Iris pigment epithelial cell (primary cell): ENCODE results near the gene POU2AF1.

Experiments used
- DNase-seq: peaks from one replicate; pipeline ENCODE4 v3.0.0-alpha.2; 2011; ENCODE audit warnings: low read depth

POU2AF1 gene

DNA sequence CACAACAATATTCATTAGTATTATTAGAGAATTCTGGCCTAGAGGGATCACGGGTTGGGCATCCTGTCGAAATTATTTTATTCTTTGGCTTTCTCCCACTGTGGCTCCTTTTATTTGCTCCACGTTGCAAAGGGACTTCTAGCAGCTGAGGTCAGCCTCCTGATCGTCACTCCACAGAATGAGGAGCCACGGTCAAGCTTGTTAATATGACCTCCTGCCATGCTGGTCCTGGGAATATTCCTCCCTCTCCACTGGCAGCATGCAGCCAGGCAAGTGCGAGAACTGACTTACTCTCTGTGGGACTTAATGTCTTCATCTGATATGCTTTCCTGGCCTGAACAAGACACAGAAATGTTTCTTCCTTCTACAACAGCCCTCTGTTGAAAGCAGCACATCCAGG is 59.8 kb downstream of the POU2AF1 start:
- DNase-seq, result no peak

DNA sequence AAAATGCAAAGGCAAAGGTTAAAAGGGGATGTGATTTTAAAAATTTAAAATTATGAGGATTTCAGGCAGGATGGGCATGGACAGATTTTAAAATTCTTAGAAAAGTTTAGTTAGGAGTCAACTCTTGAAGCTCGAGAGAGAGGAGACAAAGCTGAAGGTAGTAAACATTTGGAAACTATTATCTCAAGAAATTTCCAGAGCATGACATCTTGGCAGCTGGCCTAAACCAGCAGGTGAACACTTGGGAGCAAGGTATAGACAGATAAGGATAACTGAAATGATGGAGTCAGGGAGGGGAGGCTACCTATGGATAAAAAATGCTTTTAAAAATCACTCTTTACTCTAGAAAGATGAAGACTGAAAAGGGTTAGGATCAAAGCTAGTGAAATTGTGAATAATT is 67.0 kb downstream of the POU2AF1 start:
- no peak for DNase-seq

DNA sequence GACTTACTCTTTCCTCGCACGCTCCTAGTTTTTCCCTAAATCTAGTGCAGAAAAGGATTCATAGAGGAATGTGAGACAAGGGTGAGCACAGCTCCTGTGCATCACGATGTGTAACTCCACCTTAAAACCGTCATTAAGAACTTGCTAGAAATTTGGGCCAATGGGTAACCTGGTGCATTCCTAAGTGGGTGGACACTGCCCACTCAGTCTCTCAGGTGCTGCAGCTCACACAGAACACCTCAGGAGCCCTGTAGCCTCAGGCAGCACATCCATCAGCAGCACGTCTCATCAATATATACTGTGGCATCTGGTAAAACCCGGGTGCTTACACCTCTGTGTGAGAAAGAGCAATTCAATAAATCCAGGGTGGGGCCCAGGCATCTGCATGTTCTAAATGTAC is 68.4 kb downstream of the POU2AF1 start:
- DNase-seq, result no peak

DNA sequence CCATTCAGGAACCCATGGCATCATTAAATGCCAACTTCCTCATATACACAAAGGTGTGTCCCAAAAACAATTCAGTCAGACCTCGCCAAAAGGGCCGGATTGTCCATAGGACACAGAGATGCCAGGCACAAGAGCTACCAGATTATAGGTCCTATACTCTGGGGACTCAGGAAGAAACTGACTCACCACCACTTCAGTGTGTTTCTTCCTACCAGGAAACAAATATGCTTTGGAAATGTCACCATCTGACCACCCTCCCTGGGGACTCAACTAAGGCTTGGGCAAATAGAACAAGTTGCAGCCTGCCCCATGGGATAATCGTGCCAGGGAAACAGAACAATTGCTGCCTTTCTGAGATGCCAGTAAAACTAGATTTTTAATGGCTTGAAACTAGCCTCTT is 69.0 kb downstream of the POU2AF1 start:
- no peak for DNase-seq

DNA sequence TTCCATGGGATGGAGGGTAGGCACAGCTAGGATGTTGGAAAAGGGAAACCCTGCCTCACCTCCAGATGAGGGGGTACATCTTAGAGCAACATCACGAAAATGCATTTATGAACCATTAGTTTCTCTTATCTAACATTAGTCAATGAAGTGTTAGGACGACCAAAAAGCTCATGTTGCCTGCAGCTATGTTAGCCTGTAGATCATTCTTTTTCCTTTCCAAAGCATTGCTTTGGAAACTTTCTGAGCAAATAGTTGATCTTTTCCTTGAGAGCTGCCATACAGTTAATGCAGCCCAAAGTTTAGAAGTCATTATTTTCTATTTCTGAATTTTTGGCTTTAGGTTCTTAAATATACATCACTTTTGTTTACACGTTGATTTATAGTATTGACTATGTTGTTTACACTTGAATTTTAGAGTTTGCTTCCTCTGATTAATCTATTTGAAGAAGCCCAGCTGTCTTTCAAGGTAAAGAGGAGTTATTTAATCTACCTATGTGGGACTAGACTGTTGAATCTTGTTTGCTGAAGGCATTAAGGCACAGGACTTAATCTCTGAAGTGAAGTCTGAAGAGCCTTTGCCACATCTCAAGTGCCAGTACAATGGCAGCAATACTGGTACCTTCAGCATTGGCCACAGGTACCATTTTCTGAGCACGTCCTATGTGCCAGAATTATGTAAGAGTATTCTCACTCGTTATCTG is 69.7 kb downstream of the POU2AF1 start:
- DNase-seq, result no peak

DNA sequence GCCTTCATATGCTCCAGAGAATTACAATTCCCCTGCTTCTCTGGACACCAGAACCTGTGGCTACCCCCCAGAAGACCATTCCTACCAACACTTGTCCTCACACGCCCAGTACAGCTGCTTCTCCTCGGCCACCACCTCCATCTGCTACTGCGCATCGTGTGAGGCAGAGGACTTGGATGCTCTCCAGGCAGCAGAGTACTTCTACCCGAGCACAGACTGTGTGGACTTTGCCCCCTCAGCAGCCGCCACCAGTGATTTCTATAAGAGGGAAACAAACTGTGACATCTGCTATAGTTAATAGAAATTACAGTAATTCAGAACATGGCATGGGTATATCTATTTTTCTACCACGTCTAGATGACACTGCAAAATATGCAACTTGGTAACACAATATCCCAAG is 70.9 kb downstream of the POU2AF1 start:
- no peak for DNase-seq

DNA sequence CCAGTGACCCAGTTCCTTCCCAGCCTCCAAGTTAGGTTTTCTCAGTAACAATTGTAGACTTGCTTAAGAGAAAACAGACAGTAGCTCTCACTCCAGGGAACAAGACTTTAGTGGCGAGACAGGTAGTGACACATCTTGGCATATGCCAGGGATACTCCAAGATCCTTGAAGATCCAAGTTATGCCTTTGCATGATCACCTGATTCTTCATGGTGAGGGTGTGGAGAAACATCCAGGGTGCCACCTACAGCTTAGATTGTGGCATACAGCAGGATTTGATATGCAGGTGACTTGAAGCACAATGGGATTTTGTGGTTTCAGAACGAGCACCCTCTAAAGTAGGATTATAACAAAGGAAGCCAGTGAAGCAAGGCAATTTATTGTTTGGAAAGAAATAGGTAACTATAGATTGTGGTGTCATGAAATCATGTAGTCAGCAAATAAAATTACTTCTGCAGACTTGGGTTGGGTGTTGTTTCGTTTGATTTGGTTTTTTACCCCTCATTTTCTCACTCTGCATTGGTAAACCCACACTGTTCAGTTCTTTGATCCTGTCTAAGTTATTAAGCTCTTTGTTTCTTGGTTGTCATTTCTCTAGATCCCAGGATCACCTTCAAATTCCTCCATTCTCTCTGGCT is 71.5 kb downstream of the POU2AF1 start:
- DNase-seq, result no peak

DNA sequence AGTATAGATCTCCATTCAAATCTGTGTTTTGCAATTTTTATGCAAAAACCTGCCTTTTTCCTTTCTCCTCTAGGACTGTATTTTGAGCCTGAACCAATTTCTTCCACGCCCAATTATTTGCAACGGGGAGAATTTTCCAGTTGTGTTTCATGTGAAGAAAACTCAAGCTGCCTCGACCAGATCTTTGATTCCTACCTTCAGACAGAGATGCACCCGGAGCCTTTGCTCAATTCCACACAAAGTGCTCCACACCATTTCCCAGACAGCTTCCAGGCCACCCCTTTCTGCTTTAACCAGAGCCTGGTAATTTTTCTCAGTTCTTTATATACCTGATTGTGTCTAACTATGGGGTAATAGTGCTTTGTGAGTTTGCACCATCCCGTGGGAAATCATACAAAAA is 72.8 kb downstream of the POU2AF1 start:
- no peak for DNase-seq

DNA sequence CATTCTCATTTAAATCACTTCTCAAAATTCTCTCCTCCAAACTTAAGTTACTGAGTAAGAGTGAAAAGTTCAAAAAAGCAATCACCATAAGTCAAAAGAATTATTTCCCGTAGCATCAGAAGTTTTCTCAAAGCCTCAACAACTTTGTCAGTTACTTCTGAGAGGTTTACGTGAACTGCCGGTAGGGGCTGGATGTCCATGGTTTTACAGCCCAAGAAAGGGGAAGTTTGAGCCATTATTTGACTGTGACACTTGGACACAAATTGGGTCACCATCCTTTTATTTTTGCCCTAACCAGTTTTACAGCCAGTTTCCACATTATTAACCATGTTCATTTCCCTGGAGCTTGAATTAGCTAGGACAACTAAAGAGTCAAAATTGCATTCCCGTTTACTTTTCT is 73.2 kb downstream of the POU2AF1 start:
- DNase-seq, result no peak

DNA sequence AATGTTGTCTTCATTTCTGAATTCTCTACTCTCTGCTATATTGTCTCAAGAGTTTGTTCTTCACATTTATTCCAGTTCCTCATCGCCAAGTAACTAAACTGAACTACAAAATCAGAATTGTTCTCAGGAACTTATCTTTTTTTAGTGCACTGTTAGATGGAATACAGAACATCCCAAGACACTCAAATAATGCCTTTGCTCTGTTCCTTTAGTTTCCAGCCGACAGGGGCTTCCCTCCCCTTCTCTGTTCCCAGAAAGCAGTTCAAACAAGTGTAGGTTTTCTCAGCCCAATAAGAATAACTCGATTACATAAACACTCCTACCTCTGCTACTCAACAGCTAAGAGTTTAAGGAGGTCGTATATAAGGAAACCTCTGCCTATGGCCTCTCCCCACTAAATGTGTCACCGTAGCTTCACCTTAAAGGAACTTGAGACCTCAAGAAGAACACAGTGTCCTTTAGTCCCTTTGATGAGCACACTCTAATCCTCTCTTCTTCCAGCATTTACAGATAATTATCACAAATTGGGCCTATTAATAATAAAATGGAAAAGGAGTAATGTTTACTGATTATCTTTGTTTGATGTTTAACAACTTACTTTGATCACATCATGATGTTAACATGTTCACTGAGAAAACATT is 73.8 kb downstream of the POU2AF1 start:
- DNase-seq, result no peak

DNA sequence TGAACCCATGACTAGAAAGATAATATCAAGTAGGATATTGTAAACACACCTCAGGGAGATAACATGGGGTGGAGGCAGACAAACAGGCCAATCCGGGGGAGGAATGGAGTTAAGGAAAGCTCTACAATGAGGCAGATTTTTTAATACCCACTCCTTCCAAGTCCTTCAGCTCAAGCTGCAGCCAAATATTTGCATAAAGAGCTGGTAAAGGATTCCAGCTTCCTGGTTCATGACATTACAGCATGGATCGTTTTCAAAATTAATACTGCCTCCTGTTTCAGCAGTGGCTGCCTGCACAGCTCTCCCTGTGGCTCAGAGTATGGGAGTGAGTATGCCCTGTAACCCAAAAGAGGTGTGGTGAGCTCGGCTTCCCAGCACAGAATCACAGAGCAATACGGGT is 75.6 kb downstream of the POU2AF1 start:
- no peak for DNase-seq

DNA sequence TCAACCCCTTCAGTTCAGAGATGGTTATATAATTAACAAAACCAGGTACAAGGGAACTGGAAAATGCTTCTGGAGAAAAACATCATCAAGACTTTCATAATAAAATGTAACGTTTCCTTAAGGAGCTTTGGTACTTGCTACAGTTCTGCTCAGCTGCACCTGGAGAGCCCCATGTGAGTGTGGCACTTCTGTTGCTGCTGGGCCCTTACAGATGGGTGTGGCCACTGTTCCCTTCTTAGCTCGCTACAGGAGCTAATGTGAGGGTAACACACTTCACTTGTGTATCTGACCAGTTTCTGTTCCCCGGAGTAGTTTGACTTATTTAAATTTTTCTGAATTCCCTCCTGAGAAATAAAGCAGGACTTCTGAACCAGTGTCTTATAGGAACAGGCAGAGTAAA is 76.8 kb downstream of the POU2AF1 start:
- no peak for DNase-seq
